NT2/D1 (cell line): ENCODE measurements around the gene TRIM22.

Experiments used
- SUZ12 ChIP-seq: IDR thresholded peaks from 2 replicates; pipeline ENCODE4 v1.6.1; 2011; ENCODE audit not compliant: insufficient read length, insufficient read depth; ENCODE audit errors: extremely low read depth
- ZNF274 ChIP-seq: IDR thresholded peaks from 2 replicates; pipeline ENCODE4 v1.6.1; 2011; ENCODE audit warnings: mild to moderate bottlenecking, low read depth, low read length

- TF ChIP-seq ZNF274 = no peak
- TF ChIP-seq SUZ12 = no peak
Measured at GRCh38 chr11:5671831-5672230, 17.8 kb upstream of the TRIM22 start.
